PFSK-1 (cell line): ENCODE measurements around the gene EXOC4.

ENCODE experiments used
- FOXP2 ChIP-seq: optimal IDR thresholded peaks from 2 replicates; pipeline ENCODE3; 2011; ENCODE audit warnings: borderline replicate concordance, control low read depth, inconsistent platforms; ENCODE audit not compliant: insufficient read depth; ENCODE audit errors: extremely low read length, extremely low read depth
- POLR2AphosphoS5 ChIP-seq: IDR thresholded peaks from 2 replicates; pipeline ENCODE4 v1.6.1; 2012; ENCODE audit warnings: low read depth, mild to moderate bottlenecking, control low read depth, low read length, moderate library complexity
- SIN3A ChIP-seq: IDR thresholded peaks from 2 replicates; pipeline ENCODE4 v1.6.1; 2012; ENCODE audit warnings: mild to moderate bottlenecking, low read length, moderate library complexity, borderline replicate concordance; ENCODE audit not compliant: insufficient read depth
- TAF1 ChIP-seq: IDR thresholded peaks from 2 replicates; pipeline ENCODE4 v1.6.1; 2012; ENCODE audit warnings: low read length, control low read depth, borderline replicate concordance; ENCODE audit not compliant: insufficient read depth
- TF ChIP-seq, protein P1 (sequence below), 2 experiments: IDR thresholded peaks; 2 replicates each; pipeline versions ENCODE4 v1.6.1 to v1.8.0; 2011 to 2012; ENCODE audit warnings: low read depth in 2 of 2, low read length in 2 of 2, control low read depth in 1 of 2, inconsistent platforms in 1 of 2, mild to moderate bottlenecking in 1 of 2, moderate library complexity in 1 of 2; ENCODE audit not compliant: insufficient read depth in 1 of 2

GRCh38 chr7:133411395-133411794, 158.5 kb downstream of the EXOC4 start:
- TF ChIP-seq FOXP2, result no peak
- no peak for TF ChIP-seq TAF1
- TF ChIP-seq POLR2AphosphoS5, result no peak
- no peak for TF ChIP-seq SIN3A
- TF ChIP-seq, protein P1, sequence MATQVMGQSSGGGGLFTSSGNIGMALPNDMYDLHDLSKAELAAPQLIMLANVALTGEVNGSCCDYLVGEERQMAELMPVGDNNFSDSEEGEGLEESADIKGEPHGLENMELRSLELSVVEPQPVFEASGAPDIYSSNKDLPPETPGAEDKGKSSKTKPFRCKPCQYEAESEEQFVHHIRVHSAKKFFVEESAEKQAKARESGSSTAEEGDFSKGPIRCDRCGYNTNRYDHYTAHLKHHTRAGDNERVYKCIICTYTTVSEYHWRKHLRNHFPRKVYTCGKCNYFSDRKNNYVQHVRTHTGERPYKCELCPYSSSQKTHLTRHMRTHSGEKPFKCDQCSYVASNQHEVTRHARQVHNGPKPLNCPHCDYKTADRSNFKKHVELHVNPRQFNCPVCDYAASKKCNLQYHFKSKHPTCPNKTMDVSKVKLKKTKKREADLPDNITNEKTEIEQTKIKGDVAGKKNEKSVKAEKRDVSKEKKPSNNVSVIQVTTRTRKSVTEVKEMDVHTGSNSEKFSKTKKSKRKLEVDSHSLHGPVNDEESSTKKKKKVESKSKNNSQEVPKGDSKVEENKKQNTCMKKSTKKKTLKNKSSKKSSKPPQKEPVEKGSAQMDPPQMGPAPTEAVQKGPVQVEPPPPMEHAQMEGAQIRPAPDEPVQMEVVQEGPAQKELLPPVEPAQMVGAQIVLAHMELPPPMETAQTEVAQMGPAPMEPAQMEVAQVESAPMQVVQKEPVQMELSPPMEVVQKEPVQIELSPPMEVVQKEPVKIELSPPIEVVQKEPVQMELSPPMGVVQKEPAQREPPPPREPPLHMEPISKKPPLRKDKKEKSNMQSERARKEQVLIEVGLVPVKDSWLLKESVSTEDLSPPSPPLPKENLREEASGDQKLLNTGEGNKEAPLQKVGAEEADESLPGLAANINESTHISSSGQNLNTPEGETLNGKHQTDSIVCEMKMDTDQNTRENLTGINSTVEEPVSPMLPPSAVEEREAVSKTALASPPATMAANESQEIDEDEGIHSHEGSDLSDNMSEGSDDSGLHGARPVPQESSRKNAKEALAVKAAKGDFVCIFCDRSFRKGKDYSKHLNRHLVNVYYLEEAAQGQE (IDR thresholded peaks at IDR 0.05; ENCODE audit: insufficient read depth in 1 of 2, low read depth in 2 of 2, low read length in 2 of 2), result no peak
